ENCODE measurements around the gene OR1F1. TPM values are rescaled to one million over a fixed set of nuclear protein-coding genes. Genes with fewer than 3 reads are reported as not detected.
A peak's percentile ranks its signal among the peaks of the same experiment; 100 is the strongest.

OR1F1 gene
- total RNA-seq, 1 experiment from 2014 or later, result not detected

- H3K56ac ChIP-seq (ENCODE audit: insufficient read length, low read depth, low read length), result no peak overlapping the region
- no peak for TF ChIP-seq CTCF (conservative IDR thresholded peaks at IDR 0.05)
These were observed 13.3 kb upstream of the OR1F1 start for GRCh38 chr16:3174618-3175148.

More at GRCh38 chr16:3174618-3175148, 13.3 kb upstream of the OR1F1 start:
- Histone ChIP-seq H3K14ac (ENCODE audit: insufficient read depth, low read length) (no peak overlapping the region), H3K4me2 (ENCODE audit: insufficient read depth, insufficient read length, low read length) (peak overlapping the region; percentile 62), H4K91ac (ENCODE audit: insufficient read length, low read depth, low read length) (no peak overlapping the region), H2BK120ac (ENCODE audit: low read depth, low read length, poor library complexity, severe bottlenecking) (no peak overlapping the region), H2AFZ (ENCODE audit: low read length) (no peak overlapping the region), H3K79me1 (ENCODE audit: insufficient read depth, low read depth, low read length, poor library complexity, severe bottlenecking) (no peaks in the 10 kb centered on the region), H3K9me3 (ENCODE audit: control insufficient read depth, low read depth, low read length) (no peaks in the 10 kb centered on the region), H3K23me2 (ENCODE audit: insufficient read length, low read depth, low read length, poor library complexity, severe bottlenecking) (peaks cover 12% of the 10 kb centered on the region), H3K18ac (ENCODE audit: insufficient read length, low read depth, low read length) (no peak overlapping the region), H2AK5ac (ENCODE audit: insufficient read length, low read length) (no peak overlapping the region), H3K27ac (ENCODE audit: insufficient read length, low read depth, low read length) (no peak overlapping the region), H2BK5ac (ENCODE audit: insufficient read length, low read length) (no peak overlapping the region), H2BK12ac (ENCODE audit: insufficient read length, low read depth, low read length) (no peak overlapping the region), H2BK15ac (ENCODE audit: low read depth, low read length) (no peak overlapping the region), H4K5ac (ENCODE audit: insufficient read length, low read depth, low read length) (no peak overlapping the region), H3K23ac (ENCODE audit: insufficient read length, low read depth, low read length) (no peak overlapping the region), H3T11ph (ENCODE audit: low read length) (no peak overlapping the region), H3K79me2 (ENCODE audit: insufficient read depth, low read length) (no peaks in the 10 kb centered on the region), H3K4ac (ENCODE audit: low read depth, low read length) (no peak overlapping the region), H4K20me1 (ENCODE audit: control insufficient read depth, insufficient read depth, insufficient read length) (no peaks in the 10 kb centered on the region), H2BK20ac (ENCODE audit: low read depth, low read length, poor library complexity, severe bottlenecking) (no peak overlapping the region), H3K9ac (ENCODE audit: extremely low read depth, insufficient read length, low read length) (no peak overlapping the region), H3K27me3 (ENCODE audit: insufficient read depth, low read length) (no peaks in the 10 kb centered on the region), H4K8ac (replicated peaks; ENCODE audit: insufficient read length, low read depth, low read length) (no peak overlapping the region), H3K4me1 (ENCODE audit: insufficient read depth, low read length) (no peaks in the 10 kb centered on the region)
- H3K9me3 Mint-ChIP-seq, result no peaks in the 10 kb centered on the region; a peak in 1 of 5 replicates
- H3K27me3 Mint-ChIP-seq (ENCODE audit: low read depth), result peaks cover 62% of the 10 kb centered on the region
- H3K4me3 Mint-ChIP-seq, result peak overlapping the region; percentile 68 to 85
- H3K36me3 Mint-ChIP-seq (ENCODE audit: insufficient read depth in 1 of 3, low read depth in 3 of 3), result no peaks in the 10 kb centered on the region
- no peak overlapping the region for H3K27ac Mint-ChIP-seq
- DNase-seq, result no peak
- no CpG with 5 or more reads among the region's 28 CpGs for WGBS (ENCODE audit: extremely low coverage, insufficient read length, low lambda C conversion rate)
- H3K4me1 Mint-ChIP-seq, result peaks cover 20 to 21% of the 10 kb centered on the region in 2 experiments
